Measurements from ENCODE around the gene MIPOL1.

The MIPOL1 gene

DNA sequence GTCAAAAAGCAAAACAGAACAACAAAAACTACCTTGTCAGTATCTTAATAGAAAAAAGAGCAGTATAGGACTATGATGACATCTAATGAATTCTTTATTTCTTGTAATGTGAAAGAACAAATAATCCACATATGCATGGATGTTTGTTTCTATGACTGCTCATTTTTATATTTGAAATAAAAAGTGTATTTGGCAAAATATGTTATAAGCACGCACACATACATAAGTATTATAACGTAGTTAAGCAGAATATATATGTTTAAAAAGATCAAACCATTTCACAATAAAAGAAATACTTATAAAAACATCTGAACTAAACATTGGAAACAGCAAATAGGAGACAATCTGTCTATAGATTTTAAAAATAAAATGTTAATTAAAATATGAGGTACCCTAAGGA, 74.8 kb downstream of the MIPOL1 start:
- H3K27me3 ChIP-seq (replicated peaks; ENCODE audit: control insufficient read depth, insufficient read depth, low read length): no peaks in the 10 kb centered on the region

DNA sequence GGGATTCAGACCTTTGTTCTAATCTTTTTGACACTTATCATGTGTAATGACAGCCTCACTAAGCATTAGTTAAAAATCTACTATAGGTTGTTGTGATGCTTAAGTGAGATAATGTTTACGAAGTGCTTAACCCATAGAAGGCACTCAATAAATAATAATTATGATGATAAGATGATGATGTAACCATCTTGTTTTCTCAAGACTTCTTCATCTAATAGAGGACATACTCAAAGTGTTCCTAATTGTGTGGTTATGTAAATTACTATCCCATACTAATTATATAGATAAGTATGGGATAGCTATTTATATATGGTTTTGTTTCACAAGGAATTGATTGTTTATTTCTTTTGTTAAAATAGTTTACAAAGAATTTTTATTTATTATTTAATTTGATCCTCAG, 76.9 kb downstream of the MIPOL1 start:
- no peak overlapping the region for H3K4me3 ChIP-seq (replicated peaks; ENCODE audit: low read depth, low read length)
- TF ChIP-seq, protein P1, sequence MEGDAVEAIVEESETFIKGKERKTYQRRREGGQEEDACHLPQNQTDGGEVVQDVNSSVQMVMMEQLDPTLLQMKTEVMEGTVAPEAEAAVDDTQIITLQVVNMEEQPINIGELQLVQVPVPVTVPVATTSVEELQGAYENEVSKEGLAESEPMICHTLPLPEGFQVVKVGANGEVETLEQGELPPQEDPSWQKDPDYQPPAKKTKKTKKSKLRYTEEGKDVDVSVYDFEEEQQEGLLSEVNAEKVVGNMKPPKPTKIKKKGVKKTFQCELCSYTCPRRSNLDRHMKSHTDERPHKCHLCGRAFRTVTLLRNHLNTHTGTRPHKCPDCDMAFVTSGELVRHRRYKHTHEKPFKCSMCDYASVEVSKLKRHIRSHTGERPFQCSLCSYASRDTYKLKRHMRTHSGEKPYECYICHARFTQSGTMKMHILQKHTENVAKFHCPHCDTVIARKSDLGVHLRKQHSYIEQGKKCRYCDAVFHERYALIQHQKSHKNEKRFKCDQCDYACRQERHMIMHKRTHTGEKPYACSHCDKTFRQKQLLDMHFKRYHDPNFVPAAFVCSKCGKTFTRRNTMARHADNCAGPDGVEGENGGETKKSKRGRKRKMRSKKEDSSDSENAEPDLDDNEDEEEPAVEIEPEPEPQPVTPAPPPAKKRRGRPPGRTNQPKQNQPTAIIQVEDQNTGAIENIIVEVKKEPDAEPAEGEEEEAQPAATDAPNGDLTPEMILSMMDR (IDR thresholded peaks at IDR 0.05; ENCODE audit: insufficient read depth, low read length, poor library complexity, severe bottlenecking): no peak
- H3K36me3 ChIP-seq (ENCODE audit: control insufficient read depth, insufficient read depth, low read length): no peaks in the 10 kb centered on the region
- DNase-seq (ENCODE audit: extremely low read depth, insufficient read length): no peak
- H3K27me3 ChIP-seq (replicated peaks; ENCODE audit: control insufficient read depth, insufficient read depth, low read length): no peaks in the 10 kb centered on the region

More for the DNA sequence above, 74.8 kb downstream of the MIPOL1 start:
- Histone ChIP-seq H3K36me3 (ENCODE audit: control insufficient read depth, insufficient read depth, low read length) (no peaks in the 10 kb centered on the region), H3K4me3 (replicated peaks; ENCODE audit: low read depth, low read length) (no peak overlapping the region)
- no peak for DNase-seq (ENCODE audit: extremely low read depth, insufficient read length)
- TF ChIP-seq, protein P1 (IDR thresholded peaks at IDR 0.05; ENCODE audit: insufficient read depth, low read length, poor library complexity, severe bottlenecking): no peak

DNA sequence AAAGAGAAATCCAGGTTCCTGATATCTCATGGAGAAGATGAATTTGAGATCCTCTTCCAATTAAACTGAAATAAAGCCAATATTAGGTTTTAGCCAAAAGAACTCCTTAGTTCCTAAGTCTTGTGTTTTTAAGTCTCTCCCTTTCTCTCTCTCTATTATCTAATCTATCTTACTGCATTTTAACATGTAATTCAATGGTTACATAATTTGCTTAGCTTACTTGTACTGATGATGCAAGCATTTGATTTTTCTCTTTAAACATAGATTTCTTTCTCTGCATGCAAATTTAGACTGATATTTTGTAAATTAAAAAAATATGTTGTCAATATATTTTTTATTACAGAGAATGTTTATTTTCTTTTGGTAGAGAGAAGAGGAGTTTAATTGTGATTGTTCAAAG, 78.2 kb downstream of the MIPOL1 start:
- H3K27me3 ChIP-seq (replicated peaks; ENCODE audit: control insufficient read depth, insufficient read depth, low read length): no peaks in the 10 kb centered on the region
- TF ChIP-seq, protein P1 (IDR thresholded peaks at IDR 0.05; ENCODE audit: insufficient read depth, low read length, poor library complexity, severe bottlenecking): no peak
- H3K36me3 ChIP-seq (ENCODE audit: control insufficient read depth, insufficient read depth, low read length): no peaks in the 10 kb centered on the region
- no peak overlapping the region for H3K4me3 ChIP-seq (replicated peaks; ENCODE audit: low read depth, low read length)
- DNase-seq (ENCODE audit: extremely low read depth, insufficient read length): no peak

DNA sequence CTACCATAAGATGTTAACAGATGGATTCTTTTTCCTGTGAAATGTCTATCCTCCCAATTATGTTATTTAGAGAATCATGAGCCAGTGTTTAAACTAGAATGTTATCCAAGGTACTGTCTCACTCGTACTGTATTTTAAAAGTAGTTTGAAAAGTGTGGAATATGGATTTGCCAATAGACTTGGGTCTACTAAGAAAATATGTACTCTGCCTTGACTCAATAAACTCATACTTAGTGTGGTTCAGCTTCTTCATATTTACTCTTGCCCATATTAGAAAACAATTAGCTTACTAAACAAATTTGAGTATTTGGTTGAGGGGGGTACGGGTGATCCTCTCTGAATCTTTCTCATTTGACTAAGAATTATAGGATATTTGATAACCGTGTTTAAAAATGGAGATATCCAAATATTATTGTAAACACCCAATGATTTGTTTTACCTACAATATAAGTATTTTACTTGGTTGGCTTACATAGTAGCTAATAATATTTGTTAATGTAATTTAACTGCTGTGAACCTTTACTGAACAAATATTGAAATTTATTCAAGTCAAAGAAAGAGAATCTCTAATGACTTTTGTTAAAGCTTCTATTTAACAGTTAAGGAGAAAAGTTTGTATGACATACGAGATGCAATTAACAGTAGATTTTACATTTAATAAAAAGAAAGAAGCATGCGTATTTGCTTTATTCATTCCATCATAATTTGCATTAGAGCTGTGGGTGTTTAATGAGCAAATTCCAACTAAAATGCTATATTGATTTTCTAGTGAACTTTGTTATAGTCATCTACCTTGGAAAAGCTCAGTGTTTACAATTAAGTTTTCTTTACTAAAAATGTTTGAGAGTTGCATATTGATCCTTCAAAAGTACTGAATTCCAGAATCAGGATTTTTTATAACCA, 81.2 kb downstream of the MIPOL1 start:
- TF ChIP-seq, protein P1 (IDR thresholded peaks at IDR 0.05; ENCODE audit: insufficient read depth, low read length, poor library complexity, severe bottlenecking): no peak
- H3K27me3 ChIP-seq (replicated peaks; ENCODE audit: control insufficient read depth, insufficient read depth, low read length): no peaks in the 10 kb centered on the region
- DNase-seq (ENCODE audit: extremely low read depth, insufficient read length): no peak
- no peaks in the 10 kb centered on the region for H3K36me3 ChIP-seq (ENCODE audit: control insufficient read depth, insufficient read depth, low read length)
- H3K4me3 ChIP-seq (replicated peaks; ENCODE audit: low read depth, low read length): no peak overlapping the region

DNA sequence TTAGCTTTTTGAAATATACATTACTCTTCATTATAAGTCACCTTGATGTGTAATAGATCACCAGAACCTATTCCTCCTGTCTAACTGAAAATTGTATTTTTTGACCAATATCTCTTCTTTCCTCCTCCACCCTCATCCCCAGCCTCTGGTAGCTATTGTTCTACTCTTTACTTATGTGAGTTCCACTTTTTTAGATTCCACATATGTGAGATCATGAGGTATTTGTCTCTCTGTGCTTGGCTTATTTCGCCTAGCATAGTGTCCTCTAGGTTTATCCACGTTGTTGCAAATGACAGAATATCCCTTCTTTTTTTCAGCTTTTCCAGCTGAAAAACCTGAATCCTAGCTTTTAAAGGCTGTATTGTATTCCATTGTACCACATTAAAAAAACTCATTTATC, 82.1 kb downstream of the MIPOL1 start:
- no peaks in the 10 kb centered on the region for H3K36me3 ChIP-seq (ENCODE audit: control insufficient read depth, insufficient read depth, low read length)
- DNase-seq (ENCODE audit: extremely low read depth, insufficient read length): no peak
- H3K4me3 ChIP-seq (replicated peaks; ENCODE audit: low read depth, low read length): no peak overlapping the region
- TF ChIP-seq, protein P1 (IDR thresholded peaks at IDR 0.05; ENCODE audit: insufficient read depth, low read length, poor library complexity, severe bottlenecking): no peak
- H3K27me3 ChIP-seq (replicated peaks; ENCODE audit: control insufficient read depth, insufficient read depth, low read length): no peaks in the 10 kb centered on the region
